ENCODE measurements around the gene RGS7.

DNA sequence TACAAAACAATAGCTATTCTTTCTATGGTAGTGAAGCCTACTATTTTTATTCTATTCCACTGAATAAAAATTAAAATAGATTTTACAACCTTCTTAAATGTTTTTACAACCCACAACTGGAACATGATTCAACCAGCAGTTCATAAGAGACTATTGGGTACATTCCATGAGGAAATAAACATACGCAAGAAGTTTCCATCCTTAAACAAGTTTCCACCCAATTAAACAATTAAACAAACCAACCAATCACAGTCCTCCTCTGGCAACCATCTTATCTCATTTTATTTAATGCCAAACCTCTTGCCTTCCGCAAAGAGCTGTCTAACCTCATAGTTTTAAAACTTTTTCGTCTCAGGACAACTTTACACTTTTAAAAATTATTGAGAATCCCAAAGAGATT, 239.0 kb downstream of the RGS7 start:
- TF ChIP-seq POLR2AphosphoS5 (IDR thresholded peaks at IDR 0.05; ENCODE audit: low read depth, low read length) = no peak
- TF ChIP-seq, protein P1, sequence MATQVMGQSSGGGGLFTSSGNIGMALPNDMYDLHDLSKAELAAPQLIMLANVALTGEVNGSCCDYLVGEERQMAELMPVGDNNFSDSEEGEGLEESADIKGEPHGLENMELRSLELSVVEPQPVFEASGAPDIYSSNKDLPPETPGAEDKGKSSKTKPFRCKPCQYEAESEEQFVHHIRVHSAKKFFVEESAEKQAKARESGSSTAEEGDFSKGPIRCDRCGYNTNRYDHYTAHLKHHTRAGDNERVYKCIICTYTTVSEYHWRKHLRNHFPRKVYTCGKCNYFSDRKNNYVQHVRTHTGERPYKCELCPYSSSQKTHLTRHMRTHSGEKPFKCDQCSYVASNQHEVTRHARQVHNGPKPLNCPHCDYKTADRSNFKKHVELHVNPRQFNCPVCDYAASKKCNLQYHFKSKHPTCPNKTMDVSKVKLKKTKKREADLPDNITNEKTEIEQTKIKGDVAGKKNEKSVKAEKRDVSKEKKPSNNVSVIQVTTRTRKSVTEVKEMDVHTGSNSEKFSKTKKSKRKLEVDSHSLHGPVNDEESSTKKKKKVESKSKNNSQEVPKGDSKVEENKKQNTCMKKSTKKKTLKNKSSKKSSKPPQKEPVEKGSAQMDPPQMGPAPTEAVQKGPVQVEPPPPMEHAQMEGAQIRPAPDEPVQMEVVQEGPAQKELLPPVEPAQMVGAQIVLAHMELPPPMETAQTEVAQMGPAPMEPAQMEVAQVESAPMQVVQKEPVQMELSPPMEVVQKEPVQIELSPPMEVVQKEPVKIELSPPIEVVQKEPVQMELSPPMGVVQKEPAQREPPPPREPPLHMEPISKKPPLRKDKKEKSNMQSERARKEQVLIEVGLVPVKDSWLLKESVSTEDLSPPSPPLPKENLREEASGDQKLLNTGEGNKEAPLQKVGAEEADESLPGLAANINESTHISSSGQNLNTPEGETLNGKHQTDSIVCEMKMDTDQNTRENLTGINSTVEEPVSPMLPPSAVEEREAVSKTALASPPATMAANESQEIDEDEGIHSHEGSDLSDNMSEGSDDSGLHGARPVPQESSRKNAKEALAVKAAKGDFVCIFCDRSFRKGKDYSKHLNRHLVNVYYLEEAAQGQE (IDR thresholded peaks at IDR 0.05; ENCODE audit: insufficient read depth in 1 of 2, low read depth in 2 of 2, low read length in 1 of 2) = no peak
- TF ChIP-seq CTCF (IDR thresholded peaks at IDR 0.05) = no peak
- no peak for TF ChIP-seq TCF7L2 (IDR thresholded peaks at IDR 0.05; ENCODE audit: low read depth, low read length)
- no peak for TF ChIP-seq SIN3A (IDR thresholded peaks at IDR 0.05; ENCODE audit: borderline replicate concordance, insufficient read depth, low read depth, low read length)
